Measurements from ENCODE around the gene SCAMP5.

The SCAMP5 gene

GRCh38 chr15:74960995-74961588 is 34.3 kb upstream of the SCAMP5 start:
- DNase-seq (ENCODE audit: low spot score): no peak
- TF ChIP-seq CTCF (IDR thresholded peaks at IDR 0.05; ENCODE audit: extremely low read depth, missing control alignments): no peak

- no peak for TF ChIP-seq CTCF (IDR thresholded peaks at IDR 0.05; ENCODE audit: extremely low read depth, missing control alignments)
- no peak for DNase-seq (ENCODE audit: low spot score)
Observed at GRCh38 chr15:74961616-74962015, 33.7 kb upstream of the SCAMP5 start.

GRCh38 chr15:74962219-74962618 is 33.1 kb upstream of the SCAMP5 start:
- DNase-seq (ENCODE audit: low spot score): no peak
- no peak for TF ChIP-seq CTCF (IDR thresholded peaks at IDR 0.05; ENCODE audit: extremely low read depth, missing control alignments)

- DNase-seq (ENCODE audit: low spot score): no peak
- TF ChIP-seq CTCF (IDR thresholded peaks at IDR 0.05; ENCODE audit: extremely low read depth, missing control alignments): no peak
Observed at GRCh38 chr15:74962671-74963070, 32.7 kb upstream of the SCAMP5 start.

- no peak for TF ChIP-seq CTCF (IDR thresholded peaks at IDR 0.05; ENCODE audit: extremely low read depth, missing control alignments)
- DNase-seq (ENCODE audit: low spot score): no peak
Observed at GRCh38 chr15:74963213-74963612, 32.1 kb upstream of the SCAMP5 start.

- no peak for DNase-seq (ENCODE audit: low spot score)
- TF ChIP-seq CTCF (IDR thresholded peaks at IDR 0.05; ENCODE audit: extremely low read depth, missing control alignments): no peak
Observed at GRCh38 chr15:74964794-74965193, 30.6 kb upstream of the SCAMP5 start.

- no peak for DNase-seq (ENCODE audit: low spot score)
- TF ChIP-seq CTCF (IDR thresholded peaks at IDR 0.05; ENCODE audit: extremely low read depth, missing control alignments): no peak
Observed at GRCh38 chr15:74967670-74968069, 27.7 kb upstream of the SCAMP5 start.

Data from GM20000 (cell line).